A549 (cell line): ENCODE results near the gene CHST11. TPM values are rescaled to one million over a fixed set of nuclear protein-coding genes. Genes with fewer than 3 reads are reported as not detected.

Source experiments
- ATAC-seq, 2 experiments: fragments of 200-7000 bp in 1 of 2; fragments of >200 bp in 1 of 2; cut with Nextera tagmentation in 1 of 2; cut with Tn5 transposase in 1 of 2; 3 replicates each; pipeline versions ENCODE4 v1.8.0 to v1.9.1; 2018 to 2020; ENCODE audit warnings: mild to moderate bottlenecking in 1 of 2, moderate library complexity in 1 of 2
- CTCF ChIA-PET: fragments of 300-600 bp; sonication (Branson Sonifier 250); formaldehyde crosslinking; extraction: SDS; loops from one replicate; lab custom pipeline; 2021; ENCODE audit warnings: antibody characterized with exemption, inconsistent platforms; lab: Yijun Ruan, JAX
- POLR2A ChIA-PET: fragments of 350-600 bp; formaldehyde crosslinking; extraction: SDS; loops from one replicate; lab custom pipeline; 2021; ENCODE audit warnings: antibody characterized with exemption, inconsistent platforms; lab: Yijun Ruan, JAX
- DNase-seq, 2 experiments: peaks; one replicate each; pipeline versions ENCODE4 v3.0.0 to v3.0.0-alpha.2; 2011 to 2016; ENCODE audit warnings: low read depth in 1 of 2, low spot score in 1 of 2
- FAIRE-seq: peaks from 2 replicates; lab custom pipeline; 2011; peaks lifted over from hg19 to GRCh38; lab: Jason Lieb, UNC
- H3K27ac ChIP-seq, 2 experiments: fragments of >200 bp; sonication (Bioruptor Twin); formaldehyde crosslinking; 3 replicates each; pipeline ENCODE4 v1.5.1; 2016 to 2017
- H3K4me1 ChIP-seq: fragments of >200 bp; sonication (Bioruptor Twin); formaldehyde crosslinking; 3 replicates; pipeline ENCODE4 v1.6.1; 2016
- H3K4me2 ChIP-seq: fragments of >200 bp; sonication (Bioruptor Twin); formaldehyde crosslinking; 3 replicates; pipeline ENCODE4 v1.6.1; 2016
- H3K4me3 ChIP-seq: fragments of >200 bp; sonication (Bioruptor Twin); formaldehyde crosslinking; 3 replicates; pipeline ENCODE4 v1.5.1; 2016
- H3K9me3 ChIP-seq: fragments of >200 bp; sonication (Bioruptor Twin); formaldehyde crosslinking; 3 replicates; pipeline ENCODE4 v1.6.1; 2016
- BHLHE40 ChIP-seq: IDR thresholded peaks from 2 replicates; pipeline ENCODE4 v1.6.1; 2012; ENCODE audit warnings: low read depth, low read length, inconsistent platforms
- CBX8 ChIP-seq: fragments of 200-600 bp; sonication (generic); IDR thresholded peaks from 2 replicates; pipeline ENCODE4 v1.6.1; 2016
- CHD4 ChIP-seq: fragments of 200-600 bp; sonication (generic); IDR thresholded peaks from 2 replicates; pipeline ENCODE4 v1.6.1; 2016; ENCODE audit warnings: antibody characterized with exemption, mild to moderate bottlenecking, borderline replicate concordance
- EHMT2 ChIP-seq: fragments of 200-600 bp; sonication (generic); IDR thresholded peaks from 2 replicates; pipeline ENCODE4 v1.6.1; 2016; ENCODE audit warnings: antibody characterized with exemption, low read depth, mild to moderate bottlenecking, moderate library complexity
- FOSL2 ChIP-seq, 2 experiments: fragments of 450-650 bp in 1 of 2; fragments of >200 bp in 1 of 2; sonication (Bioruptor Twin) in 1 of 2; formaldehyde crosslinking; IDR thresholded peaks; 2 replicates each; pipeline versions ENCODE4 v1.5.0 to v1.6.1; 2016 to 2020; ENCODE audit warnings: mild to moderate bottlenecking in 1 of 2, moderate library complexity in 1 of 2
- HDAC2 ChIP-seq: fragments of 200-600 bp; sonication (generic); IDR thresholded peaks from 2 replicates; pipeline ENCODE4 v1.6.1; 2016
- JUNB ChIP-seq: fragments of >200 bp; sonication (Bioruptor Twin); formaldehyde crosslinking; IDR thresholded peaks from 2 replicates; pipeline ENCODE4 v1.6.1; 2016
- MYC ChIP-seq: IDR thresholded peaks from 2 replicates; pipeline ENCODE4 v1.6.1; 2012; ENCODE audit warnings: mild to moderate bottlenecking, inconsistent platforms, low read length, improper control_type of control experiment, borderline replicate concordance
- NPAS2 ChIP-seq: fragments of 250-450 bp; sonication (Bioruptor Pico); IDR thresholded peaks from 2 replicates; pipeline ENCODE4 v1.8.0; 2022; ENCODE audit warnings: mild to moderate bottlenecking, moderate library complexity, borderline replicate concordance
- PHF8 ChIP-seq: fragments of 200-600 bp; sonication (generic); IDR thresholded peaks from 2 replicates; pipeline ENCODE4 v1.6.1; 2016; ENCODE audit warnings: low read depth, mild to moderate bottlenecking, antibody characterized with exemption, moderate library complexity, borderline replicate concordance
- POLR2A ChIP-seq: IDR thresholded peaks from 2 replicates; pipeline ENCODE4 v1.6.1; 2012; ENCODE audit warnings: mild to moderate bottlenecking, low read length
- RCOR1 ChIP-seq: fragments of 150-350 bp; IDR thresholded peaks from 2 replicates; pipeline ENCODE4 v1.6.1; 2014; ENCODE audit warnings: antibody characterized with exemption, low read length, low read depth
- SREBF2 ChIP-seq: fragments of 450-650 bp; IDR thresholded peaks from 2 replicates; pipeline ENCODE4 v1.6.1; 2014; ENCODE audit warnings: mild to moderate bottlenecking, moderate library complexity
- ZFP36 ChIP-seq: fragments of 450-650 bp; IDR thresholded peaks from 2 replicates; pipeline ENCODE4 v1.6.1; 2014; ENCODE audit warnings: borderline replicate concordance; ENCODE audit not compliant: partially characterized antibody
- ZSCAN20 ChIP-seq: fragments of 250-450 bp; sonication (Bioruptor Pico); IDR thresholded peaks from 2 replicates; pipeline ENCODE4 v1.8.0; 2022; ENCODE audit warnings: mild to moderate bottlenecking, moderate library complexity
- WGBS: methylation state at CpG from one replicate; pipeline ENCODE4 v1.1.6; 2017; ENCODE audit errors: missing lambda C conversion rate; 5-methylcytosine and 5-hydroxymethylcytosine counted together
- polyA plus RNA-seq, 4 experiments: library from polyadenylated mRNA; depleted of rRNA in 3 of 4; stranded (reverse); fragments of >200 nt; fragmentation: RNase III in 1 of 4; extraction: RNeasy Plus Mini Kit Qiagen cat#74134 plus additional on column Dnase treatment in 1 of 4; gene quantifications; 2 replicates in 3 of 4; 3 replicates in 1 of 4; pipeline ENCODE4 v1.2.3, GENCODE V29; 2011 to 2017
- TF ChIP-seq, protein P1 (sequence below): IDR thresholded peaks from 2 replicates; pipeline ENCODE4 v1.6.1; 2012
- TF ChIP-seq, protein P2 (sequence below): fragments of 250-450 bp; sonication (Bioruptor Pico); IDR thresholded peaks from 2 replicates; pipeline ENCODE4 v1.5.0; 2021; ENCODE audit warnings: mild to moderate bottlenecking, moderate library complexity, borderline replicate concordance
- TF ChIP-seq, protein P3 (sequence below): fragments of >200 bp; sonication (Bioruptor Twin); formaldehyde crosslinking; IDR thresholded peaks from 3 replicates; pipeline ENCODE4 v1.5.1; 2016
- TF ChIP-seq, protein P4 (sequence below): fragments of 450-650 bp; IDR thresholded peaks from 2 replicates; pipeline ENCODE4 v1.6.1; 2014; ENCODE audit warnings: antibody characterized with exemption
- TF ChIP-seq, protein P5 (sequence below): fragments of 200-600 bp; sonication (generic); IDR thresholded peaks from 2 replicates; pipeline ENCODE4 v1.6.1; 2016; ENCODE audit warnings: antibody characterized with exemption, mild to moderate bottlenecking, moderate library complexity

CHST11 gene
- polyA plus RNA-seq, 2 of the 4 experiments (the other 2 are of a cell fraction), result 19.2 to 21.8 TPM

DNA sequence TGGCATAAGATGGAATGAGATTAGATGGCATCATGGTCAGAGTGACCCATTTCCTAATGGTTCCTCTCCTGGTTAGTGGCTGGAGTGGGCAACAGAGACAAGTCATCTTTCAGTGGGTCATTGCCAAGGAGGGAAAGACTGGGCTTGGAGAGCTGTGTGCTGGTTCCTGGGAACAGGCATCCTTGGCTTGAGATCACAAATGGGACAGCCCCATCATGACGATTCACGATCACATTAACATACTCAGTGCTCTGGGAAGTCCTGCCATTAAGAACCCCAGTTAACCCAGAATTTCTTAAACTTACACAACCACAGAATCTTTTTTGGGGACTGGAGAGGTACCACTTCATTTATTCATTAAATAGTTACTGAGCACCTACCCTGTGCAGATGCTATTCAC is 27.3 kb downstream of the CHST11 start:
- ChIA-PET CTCF (no interaction called here), POLR2A (no interaction called here)
- H3K9me3 ChIP-seq, result 0 out of 3 replicates have a peak, but pooled peaks cover 3% of the 10 kb centered on the region
- no peak overlapping the region for H3K4me3 ChIP-seq
- TF ChIP-seq, protein P1, sequence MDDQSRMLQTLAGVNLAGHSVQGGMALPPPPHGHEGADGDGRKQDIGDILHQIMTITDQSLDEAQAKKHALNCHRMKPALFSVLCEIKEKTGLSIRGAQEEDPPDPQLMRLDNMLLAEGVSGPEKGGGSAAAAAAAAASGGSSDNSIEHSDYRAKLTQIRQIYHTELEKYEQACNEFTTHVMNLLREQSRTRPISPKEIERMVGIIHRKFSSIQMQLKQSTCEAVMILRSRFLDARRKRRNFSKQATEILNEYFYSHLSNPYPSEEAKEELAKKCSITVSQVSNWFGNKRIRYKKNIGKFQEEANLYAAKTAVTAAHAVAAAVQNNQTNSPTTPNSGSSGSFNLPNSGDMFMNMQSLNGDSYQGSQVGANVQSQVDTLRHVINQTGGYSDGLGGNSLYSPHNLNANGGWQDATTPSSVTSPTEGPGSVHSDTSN, result no peak
- TF ChIP-seq BHLHE40, result no peak
- no peak for TF ChIP-seq FOSL2 (IDR thresholded peaks at IDR 0.05)
- no peak for TF ChIP-seq FOSL2 (CRISPR knock-in tag; IDR thresholded peaks at IDR 0.05)
- TF ChIP-seq, protein P2, sequence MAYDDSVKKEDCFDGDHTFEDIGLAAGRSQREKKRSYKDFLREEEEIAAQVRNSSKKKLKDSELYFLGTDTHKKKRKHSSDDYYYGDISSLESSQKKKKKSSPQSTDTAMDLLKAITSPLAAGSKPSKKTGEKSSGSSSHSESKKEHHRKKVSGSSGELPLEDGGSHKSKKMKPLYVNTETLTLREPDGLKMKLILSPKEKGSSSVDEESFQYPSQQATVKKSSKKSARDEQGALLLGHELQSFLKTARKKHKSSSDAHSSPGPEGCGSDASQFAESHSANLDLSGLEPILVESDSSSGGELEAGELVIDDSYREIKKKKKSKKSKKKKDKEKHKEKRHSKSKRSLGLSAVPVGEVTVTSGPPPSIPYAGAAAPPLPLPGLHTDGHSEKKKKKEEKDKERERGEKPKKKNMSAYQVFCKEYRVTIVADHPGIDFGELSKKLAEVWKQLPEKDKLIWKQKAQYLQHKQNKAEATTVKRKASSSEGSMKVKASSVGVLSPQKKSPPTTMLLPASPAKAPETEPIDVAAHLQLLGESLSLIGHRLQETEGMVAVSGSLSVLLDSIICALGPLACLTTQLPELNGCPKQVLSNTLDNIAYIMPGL (CRISPR knock-in tag), result no peak
- TF ChIP-seq PHF8, result no peak
- no peak for TF ChIP-seq ZSCAN20
- TF ChIP-seq, protein P3, sequence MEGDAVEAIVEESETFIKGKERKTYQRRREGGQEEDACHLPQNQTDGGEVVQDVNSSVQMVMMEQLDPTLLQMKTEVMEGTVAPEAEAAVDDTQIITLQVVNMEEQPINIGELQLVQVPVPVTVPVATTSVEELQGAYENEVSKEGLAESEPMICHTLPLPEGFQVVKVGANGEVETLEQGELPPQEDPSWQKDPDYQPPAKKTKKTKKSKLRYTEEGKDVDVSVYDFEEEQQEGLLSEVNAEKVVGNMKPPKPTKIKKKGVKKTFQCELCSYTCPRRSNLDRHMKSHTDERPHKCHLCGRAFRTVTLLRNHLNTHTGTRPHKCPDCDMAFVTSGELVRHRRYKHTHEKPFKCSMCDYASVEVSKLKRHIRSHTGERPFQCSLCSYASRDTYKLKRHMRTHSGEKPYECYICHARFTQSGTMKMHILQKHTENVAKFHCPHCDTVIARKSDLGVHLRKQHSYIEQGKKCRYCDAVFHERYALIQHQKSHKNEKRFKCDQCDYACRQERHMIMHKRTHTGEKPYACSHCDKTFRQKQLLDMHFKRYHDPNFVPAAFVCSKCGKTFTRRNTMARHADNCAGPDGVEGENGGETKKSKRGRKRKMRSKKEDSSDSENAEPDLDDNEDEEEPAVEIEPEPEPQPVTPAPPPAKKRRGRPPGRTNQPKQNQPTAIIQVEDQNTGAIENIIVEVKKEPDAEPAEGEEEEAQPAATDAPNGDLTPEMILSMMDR, result no peak
- TF ChIP-seq CHD4, result no peak
- TF ChIP-seq ZFP36, result no peak
- TF ChIP-seq, protein P4, sequence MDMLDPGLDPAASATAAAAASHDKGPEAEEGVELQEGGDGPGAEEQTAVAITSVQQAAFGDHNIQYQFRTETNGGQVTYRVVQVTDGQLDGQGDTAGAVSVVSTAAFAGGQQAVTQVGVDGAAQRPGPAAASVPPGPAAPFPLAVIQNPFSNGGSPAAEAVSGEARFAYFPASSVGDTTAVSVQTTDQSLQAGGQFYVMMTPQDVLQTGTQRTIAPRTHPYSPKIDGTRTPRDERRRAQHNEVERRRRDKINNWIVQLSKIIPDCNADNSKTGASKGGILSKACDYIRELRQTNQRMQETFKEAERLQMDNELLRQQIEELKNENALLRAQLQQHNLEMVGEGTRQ, result no peak
- no peak for TF ChIP-seq MYC
- TF ChIP-seq HDAC2, result no peak
- no peak for TF ChIP-seq SREBF2
- no peak for TF ChIP-seq POLR2A
- no peak for TF ChIP-seq CBX8
- TF ChIP-seq, protein P5, sequence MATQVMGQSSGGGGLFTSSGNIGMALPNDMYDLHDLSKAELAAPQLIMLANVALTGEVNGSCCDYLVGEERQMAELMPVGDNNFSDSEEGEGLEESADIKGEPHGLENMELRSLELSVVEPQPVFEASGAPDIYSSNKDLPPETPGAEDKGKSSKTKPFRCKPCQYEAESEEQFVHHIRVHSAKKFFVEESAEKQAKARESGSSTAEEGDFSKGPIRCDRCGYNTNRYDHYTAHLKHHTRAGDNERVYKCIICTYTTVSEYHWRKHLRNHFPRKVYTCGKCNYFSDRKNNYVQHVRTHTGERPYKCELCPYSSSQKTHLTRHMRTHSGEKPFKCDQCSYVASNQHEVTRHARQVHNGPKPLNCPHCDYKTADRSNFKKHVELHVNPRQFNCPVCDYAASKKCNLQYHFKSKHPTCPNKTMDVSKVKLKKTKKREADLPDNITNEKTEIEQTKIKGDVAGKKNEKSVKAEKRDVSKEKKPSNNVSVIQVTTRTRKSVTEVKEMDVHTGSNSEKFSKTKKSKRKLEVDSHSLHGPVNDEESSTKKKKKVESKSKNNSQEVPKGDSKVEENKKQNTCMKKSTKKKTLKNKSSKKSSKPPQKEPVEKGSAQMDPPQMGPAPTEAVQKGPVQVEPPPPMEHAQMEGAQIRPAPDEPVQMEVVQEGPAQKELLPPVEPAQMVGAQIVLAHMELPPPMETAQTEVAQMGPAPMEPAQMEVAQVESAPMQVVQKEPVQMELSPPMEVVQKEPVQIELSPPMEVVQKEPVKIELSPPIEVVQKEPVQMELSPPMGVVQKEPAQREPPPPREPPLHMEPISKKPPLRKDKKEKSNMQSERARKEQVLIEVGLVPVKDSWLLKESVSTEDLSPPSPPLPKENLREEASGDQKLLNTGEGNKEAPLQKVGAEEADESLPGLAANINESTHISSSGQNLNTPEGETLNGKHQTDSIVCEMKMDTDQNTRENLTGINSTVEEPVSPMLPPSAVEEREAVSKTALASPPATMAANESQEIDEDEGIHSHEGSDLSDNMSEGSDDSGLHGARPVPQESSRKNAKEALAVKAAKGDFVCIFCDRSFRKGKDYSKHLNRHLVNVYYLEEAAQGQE, result no peak
- TF ChIP-seq EHMT2, result no peak
- no peak for TF ChIP-seq NPAS2 (CRISPR knock-in tag)
- TF ChIP-seq JUNB, result no peak
- TF ChIP-seq RCOR1, result no peak
- FAIRE-seq, result no peak
- H3K27ac ChIP-seq, result no peak overlapping the region
- ATAC-seq, result no peak
- WGBS, result 92% methylated on average over 2 of the region's 2 CpGs
- no peak overlapping the region for H3K4me2 ChIP-seq
- H3K4me1 ChIP-seq, result peaks cover 18% of the 10 kb centered on the region
- DNase-seq, result no peak
